Neural cell (in vitro differentiated cells): Measurements from ENCODE around the gene NOD2. TPM values are rescaled to one million over a fixed set of nuclear protein-coding genes. Genes with fewer than 3 reads are reported as not detected.

Experiments
- H2AFZ ChIP-seq: fragments of 200-600, 300-800 bp; sonication (generic), shearing (Covaris generic); 2 replicates; pipeline ENCODE4 v1.6.0; 2014; ENCODE audit warnings: low read depth, mild to moderate bottlenecking, antibody characterized with exemption, low read length, moderate library complexity
- H3F3A ChIP-seq: fragments of 200-600 bp; shearing (Covaris generic); 2 replicates; pipeline ENCODE4 v1.6.1; 2016; ENCODE audit warnings: mild to moderate bottlenecking, moderate library complexity, mixed read lengths, antibody characterized with exemption, low read length; ENCODE audit not compliant: insufficient read depth, poor library complexity, severe bottlenecking
- H3K27ac ChIP-seq: fragments of 200-600, 300-800 bp; sonication (generic), shearing (Covaris generic); 2 replicates; pipeline ENCODE4 v1.5.1; 2014; ENCODE audit warnings: mild to moderate bottlenecking, low read length, moderate library complexity
- H3K27me3 ChIP-seq: fragments of 300-800, 200-600 bp; sonication (generic), shearing (Covaris generic); 2 replicates; pipeline ENCODE4 v1.6.0; 2014; ENCODE audit warnings: mild to moderate bottlenecking, low read depth, low read length, moderate library complexity; ENCODE audit not compliant: insufficient read depth
- H3K36me3 ChIP-seq: fragments of 300-800, 200-600 bp; sonication (generic), shearing (Covaris generic); 2 replicates; pipeline ENCODE4 v1.5.1; 2014; ENCODE audit warnings: mild to moderate bottlenecking, antibody characterized with exemption, low read length, moderate library complexity; ENCODE audit not compliant: insufficient read depth
- H3K4me2 ChIP-seq: fragments of 300-800, 200-600 bp; sonication (generic), shearing (Covaris generic); 2 replicates; pipeline ENCODE4 v1.6.0; 2014; ENCODE audit warnings: mild to moderate bottlenecking, low read length
- H3K4me3 ChIP-seq: fragments of 300-800, 200-600 bp; sonication (generic), shearing (Covaris generic); 2 replicates; pipeline ENCODE4 v1.5.1; 2014; ENCODE audit warnings: mild to moderate bottlenecking, low read length, moderate library complexity
- H3K79me2 ChIP-seq: fragments of 200-600 bp; shearing (Covaris generic); replicated peaks from 2 replicates; pipeline ENCODE4 v1.6.0; 2014; ENCODE audit warnings: mild to moderate bottlenecking, low read length, moderate library complexity; ENCODE audit not compliant: insufficient read depth
- H3K9ac ChIP-seq: fragments of 300-800, 200-600 bp; sonication (generic), shearing (Covaris generic); 2 replicates; pipeline ENCODE4 v1.6.1; 2016; ENCODE audit warnings: mild to moderate bottlenecking, low read length, mixed read lengths
- H3K9me2 ChIP-seq: fragments of 200-600 bp; shearing (Covaris generic); 2 replicates; pipeline ENCODE4 v1.6.1; 2016; ENCODE audit warnings: mild to moderate bottlenecking, low read length, mixed read lengths; ENCODE audit not compliant: insufficient read depth
- H3K9me3 ChIP-seq: fragments of 200-600, 300-800 bp; sonication (generic), shearing (Covaris generic); 2 replicates; pipeline ENCODE4 v1.6.1; 2016; ENCODE audit warnings: mild to moderate bottlenecking, mixed run types, low read length, moderate library complexity, mixed read lengths
- H4K20me1 ChIP-seq: fragments of 200-600 bp; shearing (Covaris generic); 2 replicates; pipeline ENCODE4 v1.6.1; 2016; ENCODE audit warnings: mild to moderate bottlenecking, mixed run types; ENCODE audit not compliant: insufficient read depth
- CTCF ChIP-seq: fragments of 450-650 bp; IDR thresholded peaks from 2 replicates; pipeline ENCODE4 v1.5.1; 2014; ENCODE audit warnings: antibody characterized with exemption, mild to moderate bottlenecking, moderate library complexity; ENCODE audit not compliant: poor library complexity, severe bottlenecking
- EP300 ChIP-seq: fragments of 450-650 bp; conservative IDR thresholded peaks from 2 replicates; pipeline ENCODE4 v1.6.1; 2014; ENCODE audit warnings: antibody characterized with exemption, mild to moderate bottlenecking, moderate library complexity; ENCODE audit not compliant: poor library complexity, severe bottlenecking
- EZH2 ChIP-seq: fragments of 200-600, 300-800 bp; shearing (Covaris generic), sonication (generic); IDR thresholded peaks from 2 replicates; pipeline ENCODE4 v1.6.1; 2014; ENCODE audit warnings: antibody characterized with exemption, low read length, borderline replicate concordance, mild to moderate bottlenecking; ENCODE audit not compliant: insufficient read depth, poor library complexity, severe bottlenecking
- MXI1 ChIP-seq: fragments of 450-650 bp; conservative IDR thresholded peaks from 2 replicates; pipeline ENCODE4 v1.6.1; 2014; ENCODE audit warnings: antibody characterized with exemption, mild to moderate bottlenecking; ENCODE audit not compliant: poor library complexity, severe bottlenecking
- POLR2AphosphoS5 ChIP-seq: IDR thresholded peaks from 2 replicates; pipeline ENCODE4 v1.6.1; 2012
- RAD21 ChIP-seq: fragments of 450-650 bp; conservative IDR thresholded peaks from 2 replicates; pipeline ENCODE4 v1.6.1; 2014; ENCODE audit warnings: antibody characterized with exemption, mild to moderate bottlenecking, moderate library complexity
- REST ChIP-seq: IDR thresholded peaks from 2 replicates; pipeline ENCODE4 v1.6.1; 2012; ENCODE audit warnings: borderline replicate concordance
- SMC3 ChIP-seq: fragments of 450-650 bp; conservative IDR thresholded peaks from 2 replicates; pipeline ENCODE4 v1.6.1; 2014; ENCODE audit warnings: antibody characterized with exemption, mild to moderate bottlenecking, moderate library complexity; ENCODE audit not compliant: poor library complexity
- TAF1 ChIP-seq: IDR thresholded peaks from 2 replicates; pipeline ENCODE4 v1.6.1; 2012; ENCODE audit warnings: low read depth
- polyA plus RNA-seq: library from polyadenylated mRNA; depleted of rRNA; stranded (reverse); fragments of >200 nt; gene quantifications from 2 replicates; pipeline ENCODE4 v1.2.3, GENCODE V29; 2014

Gene NOD2
- polyA plus RNA-seq, 1 donor from 2014 or later, result not detected

GRCh38 chr16:50697881-50698767, 4.7 kb downstream of the NOD2 start:
- Histone ChIP-seq H4K20me1 (no peaks in the 10 kb centered on the region), H3K79me2 (no peaks in the 10 kb centered on the region), H3K4me2 (no peak overlapping the region), H3K4me3 (no peak overlapping the region), H2AFZ (no peak overlapping the region), H3K27ac (no peak overlapping the region), H3K36me3 (no peaks in the 10 kb centered on the region), H3F3A (no peaks in the 10 kb centered on the region), H3K27me3 (peaks cover 10% of the 10 kb centered on the region), H3K9me3 (no peaks in the 10 kb centered on the region), H3K9me2 (no peaks in the 10 kb centered on the region), H3K9ac (no peak overlapping the region)
- TF ChIP-seq RAD21 (no peak), TAF1 (no peak), SMC3 (no peak), POLR2AphosphoS5 (no peak), CTCF (no peak)

- H3K79me2 ChIP-seq, result no peaks in the 10 kb centered on the region
- H3K36me3 ChIP-seq, result no peaks in the 10 kb centered on the region
- H3K9ac ChIP-seq, result no peak overlapping the region
- no peaks in the 10 kb centered on the region for H3K9me2 ChIP-seq
- no peak overlapping the region for H3K4me2 ChIP-seq
- TF ChIP-seq RAD21 (no peak), EP300 (no peak), REST (no peak), POLR2AphosphoS5 (no peak), TAF1 (no peak), CTCF (no peak), MXI1 (no peak), EZH2 (no peak), SMC3 (no peak)
- no peaks in the 10 kb centered on the region for H3F3A ChIP-seq
- peaks cover 2% of the 10 kb centered on the region for H3K9me3 ChIP-seq
- H3K27me3 ChIP-seq, result no peaks in the 10 kb centered on the region
- H3K27ac ChIP-seq, result no peak overlapping the region
- H4K20me1 ChIP-seq, result no peaks in the 10 kb centered on the region
- no peak overlapping the region for H3K4me3 ChIP-seq
- H2AFZ ChIP-seq, result no peak overlapping the region
Observed at GRCh38 chr16:50699326-50700159, 6.1 kb downstream of the NOD2 start.
